ENCODE measurements around the gene GRAP2. TPM values are rescaled to one million over a fixed set of nuclear protein-coding genes. Genes with fewer than 3 reads are reported as not detected.

The GRAP2 gene
- total RNA-seq, 1 experiment from 2014 or later = 0.12 TPM

DNA sequence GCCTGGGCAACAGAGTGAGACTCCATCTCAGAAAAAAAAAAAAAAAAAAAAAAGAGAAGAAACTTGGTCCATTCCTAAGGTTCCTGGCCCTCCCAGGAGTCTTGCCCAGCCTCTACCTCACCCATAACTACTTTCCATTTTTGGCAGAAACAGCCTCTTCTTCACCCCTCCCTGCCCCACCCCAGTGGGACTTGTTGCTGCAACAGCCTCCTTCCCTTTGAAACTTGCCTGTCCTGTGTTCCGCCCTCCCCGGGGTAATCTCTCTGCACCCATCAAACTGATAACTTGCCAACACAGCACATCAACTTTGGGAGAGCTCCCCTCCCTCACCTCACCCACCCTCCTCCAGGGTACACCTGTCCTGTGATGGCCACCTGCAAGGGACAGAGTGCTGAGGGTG lies 83.9 kb downstream of the GRAP2 start:
- TF ChIP-seq CTCF (IDR thresholded peaks at IDR 0.05; ENCODE audit: unreplicated experiment) = no peak
- Mint-ChIP-seq H3K36me3 (ENCODE audit: insufficient read depth, unreplicated experiment) (no peaks in the 10 kb centered on the region), H3K4me1 (ENCODE audit: insufficient read depth, unreplicated experiment) (peaks cover 33% of the 10 kb centered on the region), H3K27me3 (ENCODE audit: insufficient read depth, unreplicated experiment) (no peaks in the 10 kb centered on the region), H3K27ac (ENCODE audit: low read depth, unreplicated experiment) (peak overlapping the region; percentile 87), H3K4me3 (ENCODE audit: unreplicated experiment) (no peak overlapping the region), H3K9me3 (ENCODE audit: unreplicated experiment) (no peaks in the 10 kb centered on the region)
- DNase-seq (ENCODE audit: unreplicated experiment) = no peak
- ChIA-PET CTCF (interaction anchor here (1.0 to 1.3 kb wide), 2 partner anchors 41 to 449 kb away, joined by 3 to 4 read pairs; no protein-coding TSS in a partner anchor), POLR2A (interaction anchor here (1.3 to 2.5 kb wide), 8 partner anchors 10 to 453 kb away, joined by 3 to 14 read pairs (median 6); partner anchors contain the start of gene FAM83F)
- BruUV-seq (replicated peaks) = no TSS peak
- intact Hi-C loops (cut with micrococcal nuclease) = loop anchor here (2.0 kb wide), 1 partner anchor 18 kb away; no protein-coding TSS in a partner anchor

- no peak for TF ChIP-seq CTCF (IDR thresholded peaks at IDR 0.05; ENCODE audit: unreplicated experiment)
- BruUV-seq (replicated peaks) = no TSS peak
- peaks cover 33% of the 10 kb centered on the region for H3K4me1 Mint-ChIP-seq (ENCODE audit: insufficient read depth, unreplicated experiment)
- H3K27ac Mint-ChIP-seq (ENCODE audit: low read depth, unreplicated experiment) = peak overlapping the region; percentile 87
- intact Hi-C loops (cut with micrococcal nuclease) = loop anchor here (2.0 kb wide), 1 partner anchor 19 kb away; no protein-coding TSS in a partner anchor
- POLR2A ChIA-PET = interaction anchor here (1.3 to 2.5 kb wide), 5 partner anchors 9 to 454 kb away, joined by 3 to 14 read pairs (median 10); partner anchors contain the start of gene FAM83F
- CTCF ChIA-PET = no interaction called here
- H3K9me3 Mint-ChIP-seq (ENCODE audit: unreplicated experiment) = no peaks in the 10 kb centered on the region
- no peaks in the 10 kb centered on the region for H3K27me3 Mint-ChIP-seq (ENCODE audit: insufficient read depth, unreplicated experiment)
- no peaks in the 10 kb centered on the region for H3K36me3 Mint-ChIP-seq (ENCODE audit: insufficient read depth, unreplicated experiment)
- DNase-seq (ENCODE audit: unreplicated experiment) = no peak
- H3K4me3 Mint-ChIP-seq (ENCODE audit: unreplicated experiment) = peak overlapping the region; percentile 38
These were observed 84.6 kb downstream of the GRAP2 start for GRCh38 chr22:39985383-39986035.

GRCh38 chr22:39988386-39989114 lies 87.7 kb downstream of the GRAP2 start:
- BruUV-seq (replicated peaks) = no TSS peak

More at GRCh38 chr22:39988386-39989114, 87.7 kb downstream of the GRAP2 start:
- H3K4me3 Mint-ChIP-seq (ENCODE audit: unreplicated experiment) = no peak overlapping the region
- no peak overlapping the region for H3K27ac Mint-ChIP-seq (ENCODE audit: low read depth, unreplicated experiment)
- no peak for TF ChIP-seq CTCF (IDR thresholded peaks at IDR 0.05; ENCODE audit: unreplicated experiment)
- no peaks in the 10 kb centered on the region for H3K36me3 Mint-ChIP-seq (ENCODE audit: insufficient read depth, unreplicated experiment)
- peaks cover 28% of the 10 kb centered on the region for H3K4me1 Mint-ChIP-seq (ENCODE audit: insufficient read depth, unreplicated experiment)
- DNase-seq (ENCODE audit: unreplicated experiment) = no peak
- intact Hi-C loops (cut with micrococcal nuclease) = no loop called here
- H3K9me3 Mint-ChIP-seq (ENCODE audit: unreplicated experiment) = no peaks in the 10 kb centered on the region
- POLR2A ChIA-PET = no interaction called here
- CTCF ChIA-PET = no interaction called here
- H3K27me3 Mint-ChIP-seq (ENCODE audit: insufficient read depth, unreplicated experiment) = peaks cover 9% of the 10 kb centered on the region
